HepG2 (cell line): Measurements from ENCODE around the gene S100P. TPM values are rescaled to one million over a fixed set of nuclear protein-coding genes. Genes with fewer than 3 reads are reported as not detected.
A peak's percentile ranks its signal among the peaks of the same experiment; 100 is the strongest.

Experiments
- ARID4A ChIP-seq: sonication (generic); formaldehyde crosslinking; IDR thresholded peaks from 2 replicates; pipeline ENCODE4 v1.5.0; 2020; ENCODE audit warnings: mild to moderate bottlenecking, missing genetic modification reagents, borderline replicate concordance
- CHCHD3 ChIP-seq: sonication (generic); formaldehyde crosslinking; IDR thresholded peaks from 2 replicates; pipeline ENCODE4 v1.8.0; 2022; ENCODE audit warnings: mild to moderate bottlenecking, missing genetic modification reagents, moderate library complexity
- DR1 ChIP-seq: sonication (generic); formaldehyde crosslinking; IDR thresholded peaks from 2 replicates; pipeline ENCODE4 v1.8.0; 2021; ENCODE audit warnings: mild to moderate bottlenecking, missing genetic modification reagents, inconsistent platforms
- ETV5 ChIP-seq: IDR thresholded peaks from 2 replicates; pipeline ENCODE4 v1.6.1; 2018; ENCODE audit warnings: missing biosample characterization, missing genetic modification reagents, inconsistent platforms, borderline replicate concordance
- HES4 ChIP-seq: sonication (generic); formaldehyde crosslinking; IDR thresholded peaks from 2 replicates; pipeline ENCODE4 v1.9.0; 2021; ENCODE audit warnings: mild to moderate bottlenecking, missing genetic modification reagents, borderline replicate concordance
- IRF1 ChIP-seq: sonication (generic); formaldehyde crosslinking; IDR thresholded peaks from 2 replicates; pipeline ENCODE4 v1.4.0; 2020; ENCODE audit warnings: low read depth, mild to moderate bottlenecking, missing genetic modification reagents
- MNT ChIP-seq: fragments of 450-650 bp; IDR thresholded peaks from 2 replicates; pipeline ENCODE4 v1.6.1; 2016
- NONO ChIP-seq, 2 experiments: fragments of 450-650 bp in 1 of 2; sonication (generic) in 1 of 2; formaldehyde crosslinking in 1 of 2; IDR thresholded peaks in 1 of 2; conservative IDR thresholded peaks in 1 of 2; 2 replicates each; pipeline versions ENCODE4 v1.6.1 to v1.8.0; 2017 to 2022; ENCODE audit warnings: mild to moderate bottlenecking in 1 of 2, missing genetic modification reagents in 1 of 2, moderate library complexity in 1 of 2
- SALL2 ChIP-seq: sonication (generic); formaldehyde crosslinking; IDR thresholded peaks from 2 replicates; pipeline ENCODE4 v1.8.1; 2023; ENCODE audit warnings: mild to moderate bottlenecking, missing genetic modification reagents, inconsistent platforms
- TFAP4 ChIP-seq: sonication (generic); IDR thresholded peaks from 2 replicates; pipeline ENCODE4 v1.6.1; 2016; ENCODE audit warnings: low read depth, borderline replicate concordance
- ZMAT3 ChIP-seq: sonication (generic); formaldehyde crosslinking; conservative IDR thresholded peaks from 2 replicates; pipeline ENCODE4 v1.7.0; 2021; ENCODE audit warnings: missing genetic modification reagents
- ZNF674 ChIP-seq: sonication (generic); formaldehyde crosslinking; IDR thresholded peaks from 2 replicates; pipeline ENCODE4 v1.5.0; 2020; ENCODE audit warnings: low read depth, mild to moderate bottlenecking, missing genetic modification reagents
- polyA plus RNA-seq, 8 experiments: library from polyadenylated mRNA; depleted of rRNA in 3 of 8; stranded (reverse) in 7 of 8; unstranded in 1 of 8; fragments of >200 nt; fragmentation: Illumina TruSeq in 4 of 8; extraction: Trizol in 4 of 8; gene quantifications; 2 replicates each; pipeline versions ENCODE4 v1.2.1 to v1.2.3, GENCODE V29; 2011 to 2016; ENCODE audit warnings: low read depth in 4 of 8, missing spikeins in 1 of 8, mixed read lengths in 1 of 8; ENCODE audit not compliant: insufficient read depth in 1 of 8
- total RNA-seq, 5 experiments: library from RNA; depleted of rRNA; stranded (reverse); fragments of >200 nt; fragmentation: Illumina TruSeq; extraction: Trizol; gene quantifications; 2 replicates each; pipeline ENCODE4 v1.2.3, GENCODE V29; 2016; ENCODE audit warnings: low read depth in 1 of 5

The S100P gene
- total and polyA plus RNA-seq, 2 of the 13 experiments (the other 11 are each of a cell fraction or from before 2014, with no cell fraction given) = 278 to 1,649 TPM

GRCh38 chr4:6689506-6689960 is 4.1 kb upstream of the S100P start (continued):
- TF ChIP-seq TFAP4 (peak; percentile 16; the same call in 1 of the 2 replicates), SALL2 (no peak), IRF1 (CRISPR knock-in tag) (no peak), ZMAT3 (CRISPR knock-in tag) (no peak), ZNF674 (CRISPR knock-in tag) (0 out of 2 replicates have a peak, but pooled peaks have one; percentile 35), HES4 (CRISPR knock-in tag) (0 out of 2 replicates have a peak, but pooled peaks have one; percentile 32), ARID4A (CRISPR knock-in tag) (no peak), CHCHD3 (CRISPR knock-in tag) (no peak), DR1 (CRISPR knock-in tag) (no peak), ETV5 (CRISPR knock-in tag) (0 out of 2 replicates have a peak, but pooled peaks have one; percentile 0), NONO (IDR thresholded peaks at IDR 0.05) (no peak), NONO (CRISPR knock-in tag; conservative IDR thresholded peaks at IDR 0.05) (no peak), MNT (no peak)
- TF ChIP-seq, all 625 proteins: peak for 59
